ENCODE data around the gene GMIP. TPM values are rescaled to one million over a fixed set of nuclear protein-coding genes. Genes with fewer than 3 reads are reported as not detected.

Gene GMIP
- total and polyA plus RNA-seq, 2 of the 13 experiments (the other 11 are each of a cell fraction or from before 2014, with no cell fraction given): 1.5 to 1.8 TPM

- TF ChIP-seq CREB3 (CRISPR knock-in tag; IDR thresholded peaks at IDR 0.05): no peak; the same call in 1 of the 2 replicates
- peak; percentile 70; the same call in 1 of the 2 replicates for TF ChIP-seq ZNF20 (CRISPR knock-in tag; IDR thresholded peaks at IDR 0.05)
- TF ChIP-seq TGIF2 (CRISPR knock-in tag; IDR thresholded peaks at IDR 0.05): peak; percentile 81
- TF ChIP-seq TAF15 (IDR thresholded peaks at IDR 0.05; ENCODE audit: low read depth, low read length, poor library complexity, severe bottlenecking): no peak
- TF ChIP-seq SCMH1 (CRISPR knock-in tag; IDR thresholded peaks at IDR 0.05; ENCODE audit: borderline replicate concordance): no peak
- no peak for TF ChIP-seq ZNF576 (CRISPR knock-in tag; IDR thresholded peaks at IDR 0.05)
- peak; percentile 75 for TF ChIP-seq GATAD2A (CRISPR knock-in tag; IDR thresholded peaks at IDR 0.05)
- TF ChIP-seq TFDP1 (CRISPR knock-in tag; IDR thresholded peaks at IDR 0.05; ENCODE audit: borderline replicate concordance): peak; percentile 83; the same call in 1 of the 2 replicates
- 0 out of 2 replicates have a peak, but pooled peaks have one; percentile 51 for TF ChIP-seq ZNF503 (CRISPR knock-in tag; IDR thresholded peaks at IDR 0.05)
- peak; percentile 47 for TF ChIP-seq MED8 (CRISPR knock-in tag; IDR thresholded peaks at IDR 0.05; ENCODE audit: insufficient replicate concordance)
- TF ChIP-seq ZNF709 (CRISPR knock-in tag; IDR thresholded peaks at IDR 0.05): no peak; the same call in none of the 2 replicates
- no peak for TF ChIP-seq ZFP37 (CRISPR knock-in tag; IDR thresholded peaks at IDR 0.05; ENCODE audit: borderline replicate concordance)
- peak; percentile 93 for TF ChIP-seq RARA (CRISPR knock-in tag; IDR thresholded peaks at IDR 0.05)
- peak; percentile 91; the same call in 1 of the 2 replicates for TF ChIP-seq NCOR1 (IDR thresholded peaks at IDR 0.05; ENCODE audit: borderline replicate concordance, low read length)
- no peak for TF ChIP-seq ZNF562 (CRISPR knock-in tag; IDR thresholded peaks at IDR 0.05; ENCODE audit: borderline replicate concordance)
- 0 out of 2 replicates have a peak, but pooled peaks have one; percentile 46 for TF ChIP-seq ATF5 (CRISPR knock-in tag; IDR thresholded peaks at IDR 0.05; ENCODE audit: low read depth)
- 0 out of 2 replicates have a peak, but pooled peaks have one; percentile 46 for TF ChIP-seq GATA4 (IDR thresholded peaks at IDR 0.05; ENCODE audit: borderline replicate concordance, low read depth)
- TF ChIP-seq THRA (CRISPR knock-in tag; IDR thresholded peaks at IDR 0.05; ENCODE audit: borderline replicate concordance): peak; percentile 93; the same call in 1 of the 2 replicates
- 0 out of 2 replicates have a peak, but pooled peaks have one; percentile 60 for TF ChIP-seq ZSCAN29 (CRISPR knock-in tag; conservative IDR thresholded peaks at IDR 0.05)
- peak; percentile 45; the same call in 1 of the 2 replicates for TF ChIP-seq HNF1B (CRISPR knock-in tag; IDR thresholded peaks at IDR 0.05)
Measured at GRCh38 chr19:19668230-19669012, 25.0 kb upstream of the GMIP start, which contains the start of gene ZNF101 (continued).

All from HepG2 (cell line).